Natural killer cell (primary cell): Measurements from ENCODE around the gene COL23A1. TPM values are rescaled to one million over a fixed set of nuclear protein-coding genes. Genes with fewer than 3 reads are reported as not detected.

Experiments used
- ATAC-seq, 3 donors: fragments of 150-1000 bp in 2 of 3; fragments of 200-7000 bp in 1 of 3; cut with Tn5 transposase; 1 replicate in 1 of 3; 2 replicates in 2 of 3; pipeline ENCODE4 v1.10.0; 2021; ENCODE audit warnings: mild to moderate bottlenecking in 2 of 3, moderate library complexity in 2 of 3
- DNase-seq, 2 donors: peaks; one replicate each; pipeline versions ENCODE4 v3.0.0 to v3.0.0-alpha.2; 2013 to 2021; ENCODE audit warnings: mixed read lengths in 1 of 2
- H3K27ac ChIP-seq: one replicate; pipeline ENCODE4 v1.5.1; 2013; ENCODE audit warnings: mild to moderate bottlenecking, low read length
- H3K27me3 ChIP-seq: one replicate; pipeline ENCODE4 v1.6.1; 2013; ENCODE audit warnings: low read length; ENCODE audit not compliant: control insufficient read depth, insufficient read depth
- H3K36me3 ChIP-seq: one replicate; pipeline ENCODE4 v1.6.1; 2013; ENCODE audit warnings: low read length; ENCODE audit not compliant: control insufficient read depth, insufficient read depth
- H3K4me1 ChIP-seq: one replicate; pipeline ENCODE4 v1.6.1; 2013; ENCODE audit warnings: low read length; ENCODE audit not compliant: control insufficient read depth, insufficient read depth
- H3K4me3 ChIP-seq: one replicate; pipeline ENCODE4 v1.5.1; 2013; ENCODE audit warnings: low read length
- H3K9me3 ChIP-seq: one replicate; pipeline ENCODE4 v1.6.1; 2013; ENCODE audit warnings: low read length; ENCODE audit not compliant: control insufficient read depth, insufficient read depth
- H3K27ac Mint-ChIP-seq, 2 donors: one replicate each; pipeline ENCODE4 v1.8.0; 2022; ENCODE audit warnings: mild to moderate bottlenecking in 2 of 2, mixed read lengths in 2 of 2, moderate library complexity in 1 of 2
- H3K27me3 Mint-ChIP-seq, 2 donors: one replicate each; pipeline ENCODE4 v1.8.0; 2022; ENCODE audit warnings: low read depth in 2 of 2, mixed read lengths in 2 of 2
- H3K36me3 Mint-ChIP-seq: one replicate; pipeline ENCODE4 v1.8.0; 2022; ENCODE audit warnings: mixed read lengths
- H3K4me1 Mint-ChIP-seq, 2 donors: one replicate each; pipeline ENCODE4 v1.8.0; 2022; ENCODE audit warnings: mixed read lengths in 2 of 2
- H3K4me3 Mint-ChIP-seq: one replicate; pipeline ENCODE4 v1.8.0; 2022; ENCODE audit warnings: mild to moderate bottlenecking, moderate library complexity, mixed read lengths
- H3K9me3 Mint-ChIP-seq, 2 donors: one replicate each; pipeline ENCODE4 v1.8.0; 2022; ENCODE audit warnings: mixed read lengths in 2 of 2
- CTCF ChIP-seq: fragments of 200-600 bp; IDR thresholded peaks from one replicate; pipeline ENCODE4 v1.8.0; 2022; ENCODE audit warnings: antibody characterized with exemption
- WGBS: methylation state at CpG from one replicate; pipeline ENCODE4 v1.1.7; 2013; ENCODE audit warnings: missing lambda C conversion rate; ENCODE audit not compliant: insufficient coverage; 5-methylcytosine and 5-hydroxymethylcytosine counted together
- intact Hi-C: fragments of 100-400 bp; cut with micrococcal nuclease; formaldehyde crosslinking; loops from one replicate; pipeline ENCODE4 v1.14.2; 2022
- total RNA-seq, 4 donors: library from RNA; stranded (reverse); fragments of 120-200 nt in 1 of 4; gene quantifications; one replicate each; pipeline versions ENCODE4 v1.2.3 to v1.2.4, GENCODE V29; 2013 to 2022

COL23A1 gene
- total RNA-seq, 3 donors from 2014 or later (not counting 1 experiment from before 2014, with no cell fraction given), result 0.15 TPM; not detected in 2

DNA sequence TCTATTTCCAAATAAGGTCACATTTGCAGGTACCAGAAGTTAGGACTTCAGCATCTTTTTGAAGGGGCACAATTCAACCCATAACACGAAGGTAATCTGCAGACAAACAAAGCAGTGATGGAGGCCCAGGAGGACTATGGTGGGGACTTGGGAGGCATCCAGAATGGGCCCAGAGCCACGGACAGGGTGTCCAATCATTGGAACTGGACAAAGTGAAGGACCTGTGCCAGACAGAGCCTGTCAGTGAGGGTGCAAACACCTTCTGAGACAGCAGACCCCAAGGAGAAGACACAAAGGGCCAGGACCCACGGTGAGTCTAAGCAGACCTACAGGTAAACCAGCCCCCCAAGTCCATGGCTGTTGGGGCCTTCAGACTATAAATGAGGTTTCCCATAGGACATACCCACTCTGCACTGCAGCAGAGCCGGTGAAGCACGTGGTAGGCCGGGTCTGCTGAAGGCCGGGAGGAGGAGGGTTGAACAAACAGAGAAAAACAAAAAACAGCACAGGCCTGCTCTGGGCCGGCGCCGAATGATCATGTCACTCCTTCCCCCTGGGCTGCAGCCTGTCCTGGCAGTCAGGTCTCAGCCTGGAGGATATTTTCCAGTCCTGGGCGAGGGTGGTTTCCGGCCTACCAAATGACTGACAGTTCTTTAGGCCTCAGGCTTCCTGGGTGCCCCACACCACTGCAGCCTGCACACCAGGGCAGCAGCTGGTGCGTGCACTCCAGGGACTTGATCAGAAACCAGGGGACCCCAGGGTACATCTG lies 84.4 kb downstream of the COL23A1 start:
- no peak for TF ChIP-seq CTCF
- Histone ChIP-seq H3K4me1 (no peaks in the 10 kb centered on the region), H3K4me3 (no peak overlapping the region), H3K27ac (no peak overlapping the region), H3K27me3 (no peaks in the 10 kb centered on the region), H3K9me3 (no peaks in the 10 kb centered on the region), H3K36me3 (no peaks in the 10 kb centered on the region)
- Mint-ChIP-seq H3K27me3 (peaks cover 0 to 3% of the 10 kb centered on the region in 2 donors), H3K9me3 (peaks cover 0 to 2% of the 10 kb centered on the region in 2 donors), H3K4me1 (no peaks in the 10 kb centered on the region), H3K27ac (no peak overlapping the region), H3K36me3 (no peaks in the 10 kb centered on the region), H3K4me3 (no peak overlapping the region)
- intact Hi-C loops, result no loop called here
- no peak for DNase-seq
- 90% methylated on average over 13 of the region's 13 CpGs for WGBS
- ATAC-seq, result no peak

DNA sequence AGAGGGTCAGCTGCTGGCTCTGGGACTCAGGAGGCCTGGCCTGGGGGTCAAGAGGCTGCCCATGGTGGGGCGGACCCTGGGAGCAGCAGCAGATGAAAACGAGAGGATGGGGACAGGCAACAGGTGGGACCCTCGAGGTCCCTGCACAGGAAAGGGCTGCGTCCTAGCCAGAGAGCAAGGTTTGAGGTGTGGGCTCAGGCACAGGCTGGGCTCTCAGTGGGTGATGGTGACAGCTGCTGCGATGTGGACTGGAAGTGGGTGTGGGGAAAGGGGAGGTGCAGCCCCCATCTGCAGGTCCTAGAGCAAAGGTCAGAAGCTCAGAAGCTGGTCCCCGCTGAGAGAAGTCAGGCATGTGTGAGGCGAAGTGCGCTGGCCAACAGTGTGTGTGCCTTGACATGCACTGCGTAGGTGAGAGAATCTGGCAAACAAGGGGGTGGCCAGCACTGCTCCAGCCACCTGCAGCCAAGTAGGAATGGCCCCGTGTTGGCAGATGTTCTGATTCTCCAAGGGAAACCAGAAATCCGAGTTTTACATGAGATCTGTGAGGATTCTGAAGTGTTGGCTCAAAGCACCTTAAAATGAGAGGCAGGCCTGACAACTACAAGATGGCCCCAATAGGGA lies 85.7 kb downstream of the COL23A1 start:
- Histone ChIP-seq H3K9me3 (no peaks in the 10 kb centered on the region), H3K4me1 (no peaks in the 10 kb centered on the region), H3K4me3 (no peak overlapping the region), H3K27me3 (no peaks in the 10 kb centered on the region), H3K36me3 (no peaks in the 10 kb centered on the region), H3K27ac (no peak overlapping the region)
- Mint-ChIP-seq H3K4me1 (no peaks in the 10 kb centered on the region), H3K27me3 (no peaks in the 10 kb centered on the region), H3K9me3 (peaks cover 0 to 2% of the 10 kb centered on the region in 2 donors), H3K4me3 (no peak overlapping the region), H3K27ac (no peak overlapping the region), H3K36me3 (no peaks in the 10 kb centered on the region)
- no peak for ATAC-seq
- no peak for DNase-seq
- WGBS, result 82% methylated on average over 11 of the region's 11 CpGs
- no peak for TF ChIP-seq CTCF
- intact Hi-C loops, result no loop called here

DNA sequence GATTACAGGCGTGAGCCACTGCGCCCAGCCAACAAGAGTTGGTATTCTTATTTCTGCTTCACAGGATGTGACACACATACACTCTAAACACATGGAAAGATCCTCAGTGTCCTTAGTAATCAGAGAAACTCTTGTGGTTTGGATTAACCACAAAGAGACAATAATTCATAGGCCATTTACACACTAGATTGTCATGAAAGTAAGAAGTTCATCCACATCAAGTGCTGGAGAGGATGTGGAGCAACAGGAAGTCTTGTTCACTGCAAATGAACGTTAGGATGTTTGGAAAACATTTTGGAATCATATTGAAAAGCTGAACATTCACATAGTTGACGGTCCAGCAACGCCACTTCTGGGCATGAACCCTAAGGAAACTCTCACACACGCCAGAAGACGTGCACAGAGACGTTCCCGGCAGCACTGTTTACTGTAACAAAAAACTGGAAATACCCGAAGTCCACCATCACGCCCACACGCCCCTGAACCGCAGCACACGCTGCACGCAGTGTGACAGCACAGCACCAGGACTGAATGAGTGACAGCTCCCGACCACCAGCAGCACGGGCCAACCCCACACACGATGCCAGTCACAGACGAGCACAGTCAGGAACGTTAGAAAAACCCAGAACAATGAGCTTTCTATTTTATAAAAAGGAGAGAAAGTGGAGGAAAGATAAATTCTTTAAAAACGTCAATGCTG lies 87.6 kb downstream of the COL23A1 start:
- Mint-ChIP-seq H3K27ac (no peak overlapping the region), H3K27me3 (peaks cover 0 to under 1% of the 10 kb centered on the region in 2 donors), H3K36me3 (no peaks in the 10 kb centered on the region), H3K4me3 (no peak overlapping the region), H3K9me3 (no peaks in the 10 kb centered on the region), H3K4me1 (no peaks in the 10 kb centered on the region)
- TF ChIP-seq CTCF, result no peak
- no peaks in the 10 kb centered on the region for H3K27me3 ChIP-seq
- no peaks in the 10 kb centered on the region for H3K9me3 ChIP-seq
- H3K4me3 ChIP-seq, result no peak overlapping the region
- DNase-seq (no peak), ATAC-seq (no peak)
- H3K4me1 ChIP-seq, result no peaks in the 10 kb centered on the region
- H3K36me3 ChIP-seq, result no peaks in the 10 kb centered on the region
- H3K27ac ChIP-seq, result no peak overlapping the region
- intact Hi-C loops, result no loop called here
- WGBS, result 92% methylated on average over 21 of the region's 21 CpGs
